Panc1 (cell line): ENCODE data around the gene CDC42BPA. TPM values are rescaled to one million over a fixed set of nuclear protein-coding genes. Genes with fewer than 3 reads are reported as not detected.

Experiments
- ATAC-seq: fragments of 200-7000 bp; cut with Tn5 transposase; 2 replicates; pipeline ENCODE4 v1.9.1; 2020; ENCODE audit warnings: mild to moderate bottlenecking, moderate library complexity
- BruUV-seq: library from RNA; stranded (reverse); fragments of 400-500 nt; replicated peaks from 2 replicates; lab custom pipeline; 2021; lab: Mats Ljungman, UMichigan
- CTCF ChIA-PET: fragments of 300-600 bp; sonication (Branson Sonifier 250); formaldehyde crosslinking; loops from one replicate; lab custom pipeline; 2022; ENCODE audit warnings: antibody characterized with exemption; lab: Charles Lee
- POLR2A ChIA-PET: fragments of 300-600 bp; sonication (Branson Sonifier 250); formaldehyde crosslinking; loops from one replicate; lab custom pipeline; 2022; ENCODE audit warnings: antibody characterized with exemption; lab: Charles Lee
- DNase-seq: peaks from one replicate; pipeline ENCODE4 v3.0.0-alpha.2; 2010; ENCODE audit warnings: low read depth, low spot score
- H3K27ac ChIP-seq: 2 replicates; pipeline ENCODE4 v1.5.1; 2011; ENCODE audit warnings: mild to moderate bottlenecking, low read length, inconsistent platforms
- H3K27me3 ChIP-seq: fragments of 200-500 bp; sonication (Bioruptor generic); 2 replicates; pipeline ENCODE4 v1.6.0; 2014; ENCODE audit warnings: low read length, inconsistent platforms; ENCODE audit not compliant: control insufficient read depth, insufficient read depth
- H3K36me3 ChIP-seq: fragments of 200-500 bp; sonication (Bioruptor generic); 2 replicates; pipeline ENCODE4 v1.5.1; 2014; ENCODE audit warnings: inconsistent platforms, mild to moderate bottlenecking, low read length, moderate library complexity; ENCODE audit not compliant: control insufficient read depth, insufficient read depth
- H3K4me1 ChIP-seq: 2 replicates; pipeline ENCODE4 v1.5.1; 2011; ENCODE audit warnings: inconsistent platforms, mild to moderate bottlenecking, low read length, moderate library complexity; ENCODE audit not compliant: control insufficient read depth, insufficient read depth
- H3K4me3 ChIP-seq, 2 experiments: 2 replicates each; pipeline ENCODE4 v1.5.1; 2011 to 2012; ENCODE audit warnings: low read depth in 2 of 2, low read length in 2 of 2, mild to moderate bottlenecking in 2 of 2, inconsistent platforms in 1 of 2, moderate library complexity in 1 of 2
- H3K9me3 ChIP-seq: fragments of 200-500 bp; sonication (Bioruptor generic); 2 replicates; pipeline ENCODE4 v1.5.1; 2014; ENCODE audit warnings: low read depth, mild to moderate bottlenecking, inconsistent platforms, low read length, moderate library complexity; ENCODE audit not compliant: control insufficient read depth, insufficient read depth
- CTCF ChIP-seq: fragments of 450-650 bp; IDR thresholded peaks from 2 replicates; pipeline ENCODE4 v1.5.1; 2017; ENCODE audit warnings: mild to moderate bottlenecking
- POLR2AphosphoS5 ChIP-seq: IDR thresholded peaks from 2 replicates; pipeline ENCODE4 v1.6.1; 2012; ENCODE audit warnings: mild to moderate bottlenecking, low read depth, low read length, moderate library complexity
- REST ChIP-seq, 2 experiments: IDR thresholded peaks; 2 replicates each; pipeline ENCODE4 v1.6.1; 2011 to 2012; ENCODE audit warnings: low read depth in 2 of 2, control low read depth in 1 of 2, low read length in 1 of 2, mild to moderate bottlenecking in 1 of 2, moderate library complexity in 1 of 2; ENCODE audit not compliant: insufficient read depth in 1 of 2
- SIN3A ChIP-seq: IDR thresholded peaks from 2 replicates; pipeline ENCODE4 v1.6.1; 2012; ENCODE audit warnings: low read depth, mild to moderate bottlenecking, low read length, moderate library complexity, borderline replicate concordance; ENCODE audit not compliant: insufficient read depth
- TCF7L2 ChIP-seq: IDR thresholded peaks from 2 replicates; pipeline ENCODE4 v1.6.1; 2011; ENCODE audit warnings: mild to moderate bottlenecking, low read depth, low read length, inconsistent platforms
- in situ Hi-C: cut with HindIII; loops from 2 replicates; pipeline ENCODE4 v1.10.0; 2016; ENCODE audit warnings: low sequenced_read_pairs, low pct_unique_long_range_greater_than_20kb
- intact Hi-C: fragments of 100-400 bp; cut with micrococcal nuclease; formaldehyde crosslinking; loops from one replicate; pipeline ENCODE4 v1.10.0; 2022; ENCODE audit not compliant: unreplicated experiment
- total RNA-seq: library from RNA; stranded (reverse); gene quantifications from one replicate; pipeline ENCODE4 v1.2.1, GENCODE V29; 2021; ENCODE audit not compliant: unreplicated experiment

CDC42BPA gene
- total RNA-seq, 1 experiment from 2014 or later, result 32.8 TPM

- no peak for ATAC-seq
- no peak for DNase-seq
- CTCF ChIA-PET, result no interaction called here
- Histone ChIP-seq H3K36me3 (no peaks in the 10 kb centered on the region), H3K4me1 (no peaks in the 10 kb centered on the region), H3K27me3 (no peaks in the 10 kb centered on the region), H3K4me3 (no peak overlapping the region), H3K9me3 (no peaks in the 10 kb centered on the region), H3K27ac (no peak overlapping the region)
- POLR2A ChIA-PET, result no interaction called here
- no TSS peak for BruUV-seq
- in situ Hi-C loops, result no loop called here
- no peak for TF ChIP-seq SIN3A
- intact Hi-C loops, result no loop called here
Measured at GRCh38 chr1:227253065-227253464, 65.2 kb downstream of the CDC42BPA start.

- TF ChIP-seq SIN3A (no peak), REST (IDR thresholded peaks at IDR 0.05; ENCODE audit: insufficient read depth in 1 of 2, low read depth in 2 of 2, low read length in 1 of 2) (no peak), TCF7L2 (no peak), CTCF (no peak), POLR2AphosphoS5 (no peak)
- in situ Hi-C loops, result no loop called here
- no peaks in the 10 kb centered on the region for H3K27me3 ChIP-seq
- POLR2A ChIA-PET, result no interaction called here
- CTCF ChIA-PET, result no interaction called here
- no peak overlapping the region for H3K4me3 ChIP-seq
- no peaks in the 10 kb centered on the region for H3K36me3 ChIP-seq
- no peaks in the 10 kb centered on the region for H3K9me3 ChIP-seq
- intact Hi-C loops, result no loop called here
- no peak overlapping the region for H3K27ac ChIP-seq
- DNase-seq (no peak), ATAC-seq (no peak)
- BruUV-seq, result no TSS peak
- no peaks in the 10 kb centered on the region for H3K4me1 ChIP-seq
Measured at GRCh38 chr1:227245613-227246320, 72.5 kb downstream of the CDC42BPA start.

- no peaks in the 10 kb centered on the region for H3K4me1 ChIP-seq
- intact Hi-C loops (no loop called here), in situ Hi-C loops (no loop called here)
- ATAC-seq (no peak), DNase-seq (no peak)
- H3K36me3 ChIP-seq, result no peaks in the 10 kb centered on the region
- H3K9me3 ChIP-seq, result no peaks in the 10 kb centered on the region
- no peak overlapping the region for H3K27ac ChIP-seq
- BruUV-seq, result no TSS peak
- ChIA-PET POLR2A (no interaction called here), CTCF (no interaction called here)
- TF ChIP-seq CTCF, result no peak
- TF ChIP-seq TCF7L2, result no peak
- no peak for TF ChIP-seq POLR2AphosphoS5
- TF ChIP-seq SIN3A, result no peak
- TF ChIP-seq REST (IDR thresholded peaks at IDR 0.05; ENCODE audit: insufficient read depth in 1 of 2, low read depth in 2 of 2, low read length in 1 of 2), result no peak
- H3K4me3 ChIP-seq, result no peak overlapping the region
- no peaks in the 10 kb centered on the region for H3K27me3 ChIP-seq
Measured at GRCh38 chr1:227244339-227245118, 73.8 kb downstream of the CDC42BPA start.
